Fibroblast of gingiva (primary cell): Measurements from ENCODE around the gene UBE2E1.
"Not testable (repeated sequence)": the region's sequence is repeated elsewhere in the genome, so short reads cannot be mapped to it uniquely, and the experiment has no call there.

ENCODE experiments used
- DNase-seq: peaks from one replicate; pipeline ENCODE4 v3.0.0-alpha.2; 2011; ENCODE audit warnings: low read depth

UBE2E1 gene

GRCh38 chr3:23879485-23879884 lies 73.7 kb downstream of the UBE2E1 start:
- DNase-seq = no peak

GRCh38 chr3:23880703-23881339 lies 75.1 kb downstream of the UBE2E1 start:
- no peak for DNase-seq

DNA sequence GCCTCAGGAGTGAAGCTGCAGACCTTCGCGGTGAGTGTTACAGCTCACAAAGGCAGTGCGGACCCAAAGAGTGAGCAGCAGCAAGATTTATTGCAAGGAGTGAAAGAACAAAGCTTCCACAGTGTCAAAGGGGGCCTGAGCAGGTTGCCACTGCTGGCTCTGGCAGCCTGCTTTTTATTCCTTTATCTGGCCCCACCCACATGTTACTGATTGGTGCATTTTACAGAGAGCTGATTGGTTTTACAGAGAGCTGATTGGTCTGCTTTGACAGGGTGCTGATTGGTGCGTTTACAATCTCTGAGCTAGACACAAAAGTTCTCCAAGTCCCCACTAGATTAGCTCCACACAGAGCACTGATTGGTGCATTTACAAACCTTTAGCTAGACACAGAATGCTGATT lies 76.2 kb downstream of the UBE2E1 start:
- DNase-seq = not testable (repeated sequence)

GRCh38 chr3:23882487-23882918 lies 76.7 kb downstream of the UBE2E1 start:
- no peak for DNase-seq

GRCh38 chr3:23884481-23884880 lies 78.7 kb downstream of the UBE2E1 start:
- no peak for DNase-seq

DNA sequence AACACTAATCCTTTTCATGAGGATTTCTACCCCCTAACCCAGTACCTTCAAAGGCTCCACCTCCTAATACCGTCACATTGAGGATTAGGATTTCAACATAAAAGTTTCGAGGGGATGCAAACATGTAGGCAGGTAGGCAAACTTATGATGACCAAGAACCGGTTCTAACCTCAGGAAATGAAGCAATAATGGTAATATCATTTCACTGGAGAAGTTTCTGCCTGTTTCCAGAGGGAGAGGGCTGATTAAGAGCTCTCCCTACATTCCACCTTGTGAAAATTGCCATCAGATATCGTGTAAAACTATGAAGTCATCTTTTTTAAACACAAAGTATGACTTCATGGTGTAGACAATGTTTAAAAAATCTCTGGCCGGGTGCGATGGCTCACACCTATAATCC lies 79.5 kb downstream of the UBE2E1 start:
- no peak for DNase-seq

GRCh38 chr3:23886311-23886710 lies 80.6 kb downstream of the UBE2E1 start:
- no peak for DNase-seq

DNA sequence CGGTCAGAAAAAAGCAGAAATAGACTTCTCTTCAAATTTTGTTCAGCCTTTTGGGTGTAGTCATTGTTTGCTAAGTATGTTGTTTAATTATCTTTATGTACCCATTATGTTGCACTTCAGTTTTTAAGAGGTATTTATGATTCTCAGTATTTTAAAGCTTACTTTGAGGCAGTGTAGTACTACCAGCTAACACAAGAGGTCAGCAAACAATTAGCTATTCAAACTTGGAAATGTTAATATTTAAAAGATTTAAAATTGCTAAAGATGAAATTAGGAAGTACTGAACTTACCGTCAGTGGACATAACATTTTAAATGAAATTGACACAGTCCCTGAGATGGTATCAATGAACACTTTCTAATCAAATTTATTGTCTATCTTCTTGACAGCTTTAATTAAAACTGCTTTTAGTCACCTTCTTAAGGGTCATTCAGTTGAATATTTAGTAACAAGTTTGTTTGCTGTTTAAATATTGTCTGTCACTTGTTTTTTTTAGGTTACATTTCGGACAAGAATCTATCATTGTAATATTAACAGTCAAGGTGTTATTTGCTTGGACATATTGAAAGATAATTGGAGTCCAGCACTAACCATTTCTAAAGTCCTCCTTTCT lies 83.0 kb downstream of the UBE2E1 start:
- peak; percentile 39 for DNase-seq

DNA sequence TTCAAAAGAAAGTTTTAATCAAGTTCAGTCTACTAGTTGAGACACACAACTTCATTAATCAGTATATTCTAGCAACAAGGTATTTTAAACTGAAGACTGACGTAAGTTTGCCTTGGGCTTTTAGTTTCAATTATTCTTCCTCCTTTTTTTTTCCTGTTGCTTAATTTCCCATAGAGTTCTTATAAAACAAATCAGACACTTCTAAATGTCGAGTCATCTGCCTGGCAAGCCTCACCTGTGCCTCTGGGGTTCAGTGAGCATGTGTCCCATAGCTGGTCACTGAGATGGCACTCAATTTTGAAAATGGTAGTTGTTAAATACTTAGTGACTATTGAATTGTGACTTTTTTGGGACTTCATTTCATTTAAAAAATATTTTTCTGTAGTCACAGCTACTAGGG lies 83.6 kb downstream of the UBE2E1 start:
- DNase-seq = no peak

DNA sequence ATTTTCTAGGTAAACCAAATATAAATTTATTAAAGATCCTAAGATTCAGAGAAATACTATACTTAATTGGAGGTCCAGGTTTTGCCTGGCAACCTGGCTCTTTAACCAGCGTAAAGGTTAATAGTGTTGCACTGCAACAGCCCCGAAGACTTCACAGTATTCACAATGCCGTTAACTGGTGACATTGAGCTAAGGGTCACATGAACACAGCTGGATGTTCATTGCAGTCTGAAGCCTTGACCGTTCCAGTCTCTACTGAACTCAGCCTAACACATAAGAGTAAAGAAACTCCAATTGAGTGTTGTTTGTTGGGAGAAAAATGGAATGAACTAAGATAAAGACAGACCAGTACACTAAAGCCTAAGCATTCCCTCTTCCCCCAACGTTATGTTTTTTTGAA lies 84.2 kb downstream of the UBE2E1 start:
- no peak for DNase-seq

- DNase-seq = no peak
Observed at GRCh38 chr3:23894254-23895061, 88.7 kb downstream of the UBE2E1 start.

DNA sequence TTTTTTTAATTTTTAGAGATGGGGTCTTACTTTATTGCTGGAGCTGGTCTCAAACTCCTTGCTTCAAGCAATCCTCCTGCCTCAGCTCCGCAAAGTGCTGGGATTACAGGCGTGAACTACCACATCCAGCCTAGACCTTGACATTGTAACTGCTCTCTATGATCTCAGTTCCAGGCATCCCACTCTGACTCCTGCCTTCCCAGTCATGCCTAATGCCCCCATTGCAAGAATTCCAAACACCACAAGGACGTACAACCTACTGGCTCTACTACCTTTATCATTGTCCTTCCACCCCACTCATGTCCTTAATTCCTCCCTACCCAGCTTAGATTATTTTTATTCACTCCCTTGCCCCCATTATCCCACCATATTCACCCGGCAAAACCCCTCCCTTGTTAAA lies 89.4 kb downstream of the UBE2E1 start:
- no peak for DNase-seq

DNA sequence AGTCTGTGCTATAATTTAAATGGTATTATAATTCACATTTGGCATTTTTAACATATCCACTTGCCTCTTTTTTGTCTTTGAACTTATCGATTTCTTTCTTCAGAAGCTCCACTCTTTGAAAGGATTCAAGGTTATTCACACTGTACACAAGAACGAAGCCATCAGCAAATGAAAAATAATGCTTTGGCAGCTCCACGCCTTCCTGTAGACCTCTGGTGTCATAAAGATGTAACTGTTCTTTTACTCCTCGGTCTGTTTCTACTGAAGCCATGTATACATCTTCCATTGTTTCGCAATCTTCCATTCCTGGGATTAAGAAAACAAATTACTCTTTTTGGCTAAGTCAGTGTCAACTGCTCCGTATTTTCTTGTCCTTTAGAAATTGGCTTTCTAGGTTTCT lies 95.0 kb downstream of the UBE2E1 start:
- DNase-seq = peak; percentile 72

- no peak for DNase-seq
Observed at GRCh38 chr3:23904545-23904944, 98.8 kb downstream of the UBE2E1 start.

DNA sequence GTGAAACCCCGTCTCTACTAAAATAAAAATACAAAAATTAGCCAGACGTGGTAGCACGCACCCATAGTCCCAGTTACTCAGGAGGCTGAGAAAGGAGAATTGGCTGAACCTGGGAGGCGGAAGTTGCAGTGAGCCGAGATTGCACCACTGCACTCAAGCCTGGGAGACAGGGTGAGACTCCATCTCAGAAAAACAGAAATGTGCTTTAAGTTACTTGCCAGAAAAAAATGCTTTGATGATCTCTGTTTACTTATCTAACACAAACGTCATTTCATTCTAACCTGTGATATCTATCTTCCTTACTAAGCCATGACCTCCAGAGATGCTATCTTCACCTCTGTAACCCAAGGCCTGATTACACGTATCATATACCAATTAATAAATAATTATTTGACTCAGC lies 103.6 kb downstream of the UBE2E1 start:
- DNase-seq = no peak

- no peak for DNase-seq
Observed at GRCh38 chr3:23911397-23911796, 105.6 kb downstream of the UBE2E1 start.

- not testable (repeated sequence) for DNase-seq
Observed at GRCh38 chr3:23912335-23912734, 106.6 kb downstream of the UBE2E1 start.

DNA sequence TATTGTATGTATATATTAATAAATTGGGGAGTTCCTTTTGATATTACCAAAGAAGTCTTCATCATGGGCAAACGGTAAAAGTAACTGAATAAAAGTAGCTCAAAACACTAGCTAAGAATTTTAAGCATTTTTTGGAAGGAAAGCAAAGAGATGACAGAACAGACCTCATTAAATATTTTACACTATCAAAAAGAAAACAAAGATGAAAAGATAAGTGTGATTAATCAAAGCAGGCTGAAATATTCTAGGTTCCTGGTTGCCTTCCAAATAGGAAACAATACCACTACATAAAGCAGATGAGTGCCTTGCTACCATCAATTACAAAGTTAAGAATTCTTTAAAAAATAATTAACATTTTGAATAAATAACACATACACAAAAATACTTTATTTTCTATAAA lies 107.4 kb downstream of the UBE2E1 start:
- no peak for DNase-seq

DNA sequence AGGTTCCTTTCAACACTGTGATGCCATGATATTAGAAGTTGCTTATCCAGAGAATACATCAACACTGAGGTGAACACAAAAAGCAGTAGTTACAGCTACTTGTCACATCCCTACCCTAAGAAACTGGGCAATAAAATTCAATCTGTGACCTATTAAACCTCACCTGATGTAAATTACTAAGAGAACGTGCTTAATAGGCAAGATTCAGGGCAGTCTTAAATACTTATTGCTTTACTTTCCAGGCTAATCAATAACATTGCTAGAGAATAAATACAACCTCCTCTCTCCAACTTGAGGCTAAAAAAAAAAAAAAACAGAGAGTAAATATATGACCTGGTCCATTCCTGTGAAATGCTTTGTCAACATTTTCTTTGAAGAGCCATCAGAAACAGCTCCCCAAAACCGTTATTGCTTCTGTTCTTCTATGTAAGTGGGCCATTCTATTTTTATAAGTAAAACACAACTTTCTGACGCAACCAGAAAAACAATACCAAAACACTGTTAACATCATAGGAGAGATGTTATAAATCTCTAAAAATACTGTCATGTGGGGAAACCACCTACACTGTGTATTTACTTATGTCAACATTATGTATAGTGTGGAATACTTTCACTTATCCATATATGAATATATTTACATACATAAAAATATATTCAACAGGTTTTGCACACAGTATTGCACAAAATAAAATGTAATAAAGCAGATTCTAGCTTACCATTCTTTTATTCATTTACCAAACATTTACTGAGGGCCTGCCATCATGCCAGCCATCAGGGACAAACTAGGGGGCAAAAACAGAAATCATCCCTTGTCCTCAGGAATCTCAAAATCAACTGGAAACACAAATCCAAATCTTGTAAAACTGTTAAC lies 108.4 kb downstream of the UBE2E1 start:
- DNase-seq = no peak

DNA sequence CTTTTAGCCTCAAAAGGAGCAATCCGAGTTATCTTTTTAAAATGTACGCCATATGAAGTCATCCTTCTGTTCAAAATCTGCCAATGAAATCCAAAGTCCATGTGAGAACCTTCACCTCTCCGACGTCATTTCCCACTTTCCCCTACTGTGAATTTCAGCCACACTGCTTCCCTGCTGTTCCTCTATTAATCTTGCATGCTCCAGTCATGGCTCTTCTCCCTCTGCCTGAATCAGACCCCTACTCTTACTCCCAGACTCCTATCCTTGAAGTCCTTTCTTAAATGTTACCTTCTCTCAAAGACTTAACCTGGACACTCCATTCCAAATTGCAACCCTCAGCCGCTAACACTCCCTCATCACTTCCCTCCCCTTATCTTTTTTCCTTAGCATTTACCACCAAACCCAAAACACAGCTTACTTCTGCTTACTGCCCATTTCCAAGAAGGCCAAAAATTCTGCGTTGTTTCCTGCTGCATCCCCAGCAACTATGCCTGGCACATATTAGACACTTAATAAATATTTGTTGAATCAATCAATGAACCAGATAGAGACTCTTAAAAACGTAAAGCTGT lies 109.9 kb downstream of the UBE2E1 start:
- DNase-seq = peak; percentile 22

DNA sequence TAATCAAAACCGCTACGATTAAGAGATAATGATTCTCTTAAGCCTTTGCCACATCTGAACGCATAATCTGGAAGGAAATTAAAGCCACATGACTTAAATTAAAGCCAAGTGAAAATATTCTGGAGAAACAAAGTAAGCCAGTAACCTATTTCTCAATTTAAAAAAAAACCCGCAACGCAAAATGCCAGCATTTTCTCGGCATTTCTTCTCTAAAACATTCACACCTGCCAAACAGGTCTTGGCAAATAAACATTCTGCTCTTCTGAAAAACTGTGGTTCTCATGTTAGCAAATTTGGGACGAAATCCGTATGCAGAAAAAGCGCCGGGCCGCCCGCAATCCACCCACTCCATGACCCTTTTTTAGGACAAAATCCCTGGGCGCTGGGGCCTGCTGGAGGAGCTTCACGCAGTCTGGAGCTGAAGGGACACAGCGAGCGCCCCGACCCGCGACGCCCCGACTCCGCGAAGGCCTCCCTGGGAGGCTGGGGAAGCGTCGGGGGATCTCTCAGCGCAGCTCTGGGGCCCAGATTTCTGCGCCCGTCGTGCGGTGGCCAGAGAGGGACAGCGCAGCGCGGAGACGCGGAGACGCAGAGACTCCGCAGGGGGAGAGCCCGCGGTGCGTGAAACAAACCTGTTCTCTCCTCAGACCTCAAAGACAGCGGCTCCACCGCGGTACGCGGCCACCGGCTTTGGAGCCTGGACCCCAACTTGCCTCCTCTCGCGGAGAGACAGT lies 110.6 kb downstream of the UBE2E1 start:
- no peak for DNase-seq
